ENCODE results near the gene FXYD1. TPM values are rescaled to one million over a fixed set of nuclear protein-coding genes. Genes with fewer than 3 reads are reported as not detected.

Gene FXYD1
- total RNA-seq, 4 donors from 2014 or later: 10.6 to 29.2 TPM; not detected in 2

DNA sequence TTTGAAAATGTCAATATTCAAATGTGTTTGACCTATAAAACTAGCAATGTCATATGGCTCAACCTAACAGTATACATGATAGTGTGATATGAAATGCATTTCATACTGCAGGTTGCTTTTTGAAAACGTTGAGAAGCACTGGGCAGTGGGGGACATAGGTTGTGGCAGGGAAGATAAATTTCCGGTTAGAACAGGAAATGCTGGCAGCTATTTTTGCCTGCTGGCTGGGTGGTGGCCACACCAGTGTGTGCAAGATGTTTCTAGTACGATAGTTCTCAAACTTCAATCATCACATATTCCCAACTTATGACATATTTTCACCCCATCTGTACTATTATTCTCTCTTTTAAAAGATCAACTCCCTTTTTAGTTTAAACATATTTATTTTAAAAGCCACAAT is 33.1 kb downstream of the FXYD1 start:
- WGBS, 2 donors (ENCODE audit: low coverage in 1 of 2): 33 to 40% methylated on average over 3 of the region's 3 CpGs
- H3K4me3 ChIP-seq: no peak overlapping the region
- no peaks in the 10 kb centered on the region for H3K27me3 ChIP-seq
- intact Hi-C loops (cut with DNase I; ENCODE audit: low total_unique reads): no loop called here
- in situ Hi-C loops (cut with MboI; ENCODE audit: low pct_ligation_motif_present in 1 of 4, low pct_unique_long_range_greater_than_20kb in 1 of 4, low sequenced_read_pairs in 3 of 4): no loop called here
- TF ChIP-seq POLR2AphosphoS5 (IDR thresholded peaks at IDR 0.05): no peak
- TF ChIP-seq POLR2A (IDR thresholded peaks at IDR 0.05): no peak
- TF ChIP-seq, protein P1, sequence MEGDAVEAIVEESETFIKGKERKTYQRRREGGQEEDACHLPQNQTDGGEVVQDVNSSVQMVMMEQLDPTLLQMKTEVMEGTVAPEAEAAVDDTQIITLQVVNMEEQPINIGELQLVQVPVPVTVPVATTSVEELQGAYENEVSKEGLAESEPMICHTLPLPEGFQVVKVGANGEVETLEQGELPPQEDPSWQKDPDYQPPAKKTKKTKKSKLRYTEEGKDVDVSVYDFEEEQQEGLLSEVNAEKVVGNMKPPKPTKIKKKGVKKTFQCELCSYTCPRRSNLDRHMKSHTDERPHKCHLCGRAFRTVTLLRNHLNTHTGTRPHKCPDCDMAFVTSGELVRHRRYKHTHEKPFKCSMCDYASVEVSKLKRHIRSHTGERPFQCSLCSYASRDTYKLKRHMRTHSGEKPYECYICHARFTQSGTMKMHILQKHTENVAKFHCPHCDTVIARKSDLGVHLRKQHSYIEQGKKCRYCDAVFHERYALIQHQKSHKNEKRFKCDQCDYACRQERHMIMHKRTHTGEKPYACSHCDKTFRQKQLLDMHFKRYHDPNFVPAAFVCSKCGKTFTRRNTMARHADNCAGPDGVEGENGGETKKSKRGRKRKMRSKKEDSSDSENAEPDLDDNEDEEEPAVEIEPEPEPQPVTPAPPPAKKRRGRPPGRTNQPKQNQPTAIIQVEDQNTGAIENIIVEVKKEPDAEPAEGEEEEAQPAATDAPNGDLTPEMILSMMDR (IDR thresholded peaks at IDR 0.05): no peak
- no peak for TF ChIP-seq EP300 (IDR thresholded peaks at IDR 0.05; ENCODE audit: low read depth)
- no peaks in the 10 kb centered on the region for H3K4me1 ChIP-seq
- H3K27ac ChIP-seq: no peak overlapping the region
- no peaks in the 10 kb centered on the region for H3K36me3 ChIP-seq
- no peaks in the 10 kb centered on the region for H3K9me3 ChIP-seq
- DNase-seq: no peak

DNA sequence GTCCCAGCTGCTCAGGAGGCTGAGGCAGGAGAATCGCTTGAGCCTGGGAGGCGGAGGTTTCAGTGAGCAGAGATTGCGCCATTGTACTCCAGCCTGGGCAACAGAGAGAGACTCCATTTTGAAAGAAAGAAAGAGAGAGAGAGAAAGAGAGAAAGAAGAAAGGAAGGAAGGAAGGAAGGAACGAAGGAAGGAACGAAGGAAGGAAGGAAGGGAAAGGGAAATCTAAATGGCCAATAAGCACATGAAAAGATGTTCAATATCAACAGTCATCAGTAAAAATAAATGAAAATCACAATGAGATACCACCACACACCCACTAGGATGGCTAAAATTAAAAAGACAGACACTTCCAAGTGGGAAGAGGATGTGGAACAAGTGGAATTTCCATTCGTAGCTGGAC is 35.6 kb downstream of the FXYD1 start:
- no peaks in the 10 kb centered on the region for H3K4me1 ChIP-seq
- H3K4me3 ChIP-seq: no peak overlapping the region
- TF ChIP-seq POLR2AphosphoS5 (IDR thresholded peaks at IDR 0.05) (no peak), EP300 (IDR thresholded peaks at IDR 0.05; ENCODE audit: low read depth) (no peak), POLR2A (IDR thresholded peaks at IDR 0.05) (no peak)
- TF ChIP-seq, protein P1 (IDR thresholded peaks at IDR 0.05): no peak
- intact Hi-C loops (cut with DNase I; ENCODE audit: low total_unique reads): no loop called here
- H3K9me3 ChIP-seq: no peaks in the 10 kb centered on the region
- DNase-seq: no peak
- in situ Hi-C loops (cut with MboI; ENCODE audit: low pct_ligation_motif_present in 1 of 4, low pct_unique_long_range_greater_than_20kb in 1 of 4, low sequenced_read_pairs in 3 of 4): no loop called here
- WGBS, 2 donors (ENCODE audit: low coverage in 1 of 2): 84 to 90% methylated on average over 6 of the region's 6 CpGs
- no peak overlapping the region for H3K27ac ChIP-seq
- no peaks in the 10 kb centered on the region for H3K36me3 ChIP-seq
- H3K27me3 ChIP-seq: no peaks in the 10 kb centered on the region

DNA sequence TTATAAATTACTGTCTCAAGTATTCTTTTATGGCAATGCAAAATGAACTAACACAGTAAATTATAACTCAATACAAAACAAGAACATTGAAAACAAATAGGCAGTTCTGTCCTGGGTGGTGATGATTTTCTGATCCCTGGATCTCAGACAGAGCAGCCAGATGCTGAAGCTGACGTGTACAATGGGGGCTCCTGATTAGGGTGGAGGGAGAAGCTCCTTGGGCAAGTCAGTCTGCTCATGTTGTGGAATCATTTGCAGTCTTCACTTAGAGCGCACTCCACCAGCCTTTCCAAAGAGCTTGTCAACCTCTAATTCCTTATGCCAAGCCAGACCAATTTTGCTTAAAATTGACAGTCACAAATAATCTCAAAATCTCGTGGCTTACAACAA is 37.6 kb downstream of the FXYD1 start:
- Histone ChIP-seq H3K4me1 (no peaks in the 10 kb centered on the region), H3K27ac (no peak overlapping the region), H3K36me3 (no peaks in the 10 kb centered on the region), H3K27me3 (no peaks in the 10 kb centered on the region), H3K4me3 (no peak overlapping the region), H3K9me3 (no peaks in the 10 kb centered on the region)
- in situ Hi-C loops (cut with MboI; ENCODE audit: low pct_ligation_motif_present in 1 of 4, low pct_unique_long_range_greater_than_20kb in 1 of 4, low sequenced_read_pairs in 3 of 4): no loop called here
- intact Hi-C loops (cut with DNase I; ENCODE audit: low total_unique reads): no loop called here
- DNase-seq: no peak
- WGBS, 2 donors (ENCODE audit: low coverage in 1 of 2): 60 to 79% methylated on average over 1 to 3 of the region's 3 CpGs
- TF ChIP-seq POLR2A (IDR thresholded peaks at IDR 0.05) (no peak), POLR2AphosphoS5 (IDR thresholded peaks at IDR 0.05) (no peak), EP300 (IDR thresholded peaks at IDR 0.05; ENCODE audit: low read depth) (no peak)
- TF ChIP-seq, protein P1 (IDR thresholded peaks at IDR 0.05): no peak

DNA sequence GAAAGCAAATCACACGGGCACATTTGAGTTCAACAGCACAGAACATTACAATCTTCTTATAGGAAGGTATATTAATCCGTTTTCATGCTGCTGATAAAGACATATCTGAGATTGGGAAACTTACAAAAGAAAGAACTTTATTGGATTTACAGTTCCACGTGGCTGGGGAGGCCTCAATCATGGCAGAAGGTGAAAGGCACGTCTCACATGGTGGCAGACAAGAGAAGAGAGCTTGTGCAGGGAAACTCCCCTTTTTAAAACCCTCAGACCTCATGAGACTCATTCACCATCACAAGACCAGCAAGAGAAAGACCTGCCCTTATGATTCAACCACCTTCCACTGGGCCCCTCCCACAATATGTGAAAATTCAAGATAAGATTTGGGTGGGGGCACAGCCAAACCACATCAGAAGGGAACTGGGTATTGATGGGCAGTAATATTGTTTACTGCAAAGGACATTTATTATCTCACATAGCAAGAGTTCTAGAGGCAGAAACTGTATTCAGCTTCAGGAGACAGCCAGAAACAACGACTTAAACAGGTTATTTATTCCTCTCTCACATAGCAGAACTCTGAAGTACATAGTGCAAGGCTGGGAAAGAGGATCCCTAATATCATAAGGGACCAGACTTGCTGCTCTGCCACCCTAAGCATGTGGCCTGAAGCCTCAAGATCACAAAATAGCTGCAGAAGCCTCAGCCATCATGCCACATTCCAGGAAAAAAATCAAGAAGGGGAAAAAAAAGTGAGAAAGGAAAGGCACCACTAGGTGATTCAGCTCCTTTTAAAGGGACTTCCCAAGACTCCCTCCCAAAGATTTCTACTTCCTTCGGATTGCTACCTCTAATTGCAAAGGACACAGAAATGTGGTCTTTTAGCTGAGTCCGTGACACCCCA is 39.0 kb downstream of the FXYD1 start:
- H3K36me3 ChIP-seq: no peaks in the 10 kb centered on the region
- in situ Hi-C loops (cut with MboI; ENCODE audit: low pct_ligation_motif_present in 1 of 4, low pct_unique_long_range_greater_than_20kb in 1 of 4, low sequenced_read_pairs in 3 of 4): no loop called here
- DNase-seq: no peak

More for the DNA sequence above, 39.0 kb downstream of the FXYD1 start:
- intact Hi-C loops (cut with DNase I; ENCODE audit: low total_unique reads): no loop called here
- TF ChIP-seq EP300 (IDR thresholded peaks at IDR 0.05; ENCODE audit: low read depth) (no peak), POLR2AphosphoS5 (IDR thresholded peaks at IDR 0.05) (no peak), POLR2A (IDR thresholded peaks at IDR 0.05) (no peak)
- TF ChIP-seq, protein P1 (IDR thresholded peaks at IDR 0.05): no peak
- Histone ChIP-seq H3K9me3 (no peaks in the 10 kb centered on the region), H3K27ac (no peak overlapping the region), H3K27me3 (no peaks in the 10 kb centered on the region), H3K4me1 (no peaks in the 10 kb centered on the region), H3K4me3 (no peak overlapping the region)
- 64 to 70% methylated on average over 4 to 7 of the region's 7 CpGs for WGBS, 2 donors (ENCODE audit: low coverage in 1 of 2)

All from transverse colon (tissue), 4 donors.